Hepatocyte (in vitro differentiated cells): ENCODE data around the gene WDR75.

Experiments
- CTCF ChIP-seq: fragments of 200-600 bp; sonication (generic); IDR thresholded peaks from 2 replicates; pipeline ENCODE4 v1.5.1; 2016; ENCODE audit warnings: antibody characterized with exemption, mild to moderate bottlenecking; ENCODE audit not compliant: poor library complexity
- EZH2 ChIP-seq: fragments of 200-600 bp; sonication (generic); IDR thresholded peaks from 2 replicates; pipeline ENCODE4 v1.6.1; 2016; ENCODE audit warnings: antibody characterized with exemption, mild to moderate bottlenecking, borderline replicate concordance

GRCh38 chr2:189394525-189394924, 46.7 kb upstream of the WDR75 start:
- TF ChIP-seq EZH2 = no peak
- no peak for TF ChIP-seq CTCF
